BJ (cell line): ENCODE data around the gene DNAJB2. TPM values are rescaled to one million over a fixed set of nuclear protein-coding genes. Genes with fewer than 3 reads are reported as not detected.

Source experiments
- CTCF ChIA-PET: fragments of 350-600 bp; formaldehyde crosslinking; extraction: SDS; loops from one replicate; lab custom pipeline; 2021; ENCODE audit warnings: antibody characterized with exemption, inconsistent platforms; lab: Yijun Ruan, JAX
- POLR2A ChIA-PET: fragments of 300-600 bp; sonication (Branson Sonifier 250); formaldehyde crosslinking; extraction: SDS; loops from one replicate; lab custom pipeline; 2021; ENCODE audit warnings: antibody characterized with exemption; lab: Charles Lee
- DNase-seq: peaks from one replicate; pipeline ENCODE4 v3.0.0-alpha.2; 2011; ENCODE audit warnings: low read depth
- H3K27me3 ChIP-seq: 2 replicates; pipeline ENCODE4 v1.6.0; 2011; ENCODE audit warnings: low read length; ENCODE audit not compliant: control insufficient read depth, insufficient read depth
- H3K36me3 ChIP-seq: 2 replicates; pipeline ENCODE4 v1.5.1; 2011; ENCODE audit warnings: low read length; ENCODE audit not compliant: control insufficient read depth, insufficient read depth
- H3K4me3 ChIP-seq: 2 replicates; pipeline ENCODE4 v1.5.1; 2011; ENCODE audit warnings: low read depth, mild to moderate bottlenecking, control low read depth, low read length
- polyA plus RNA-seq: library from polyadenylated mRNA; depleted of rRNA; stranded (reverse); fragments of >200 nt; gene quantifications from 2 replicates; pipeline ENCODE4 v1.2.3, GENCODE V29; 2011
- TF ChIP-seq, protein P1 (sequence below): IDR thresholded peaks from 2 replicates; pipeline ENCODE4 v1.5.1; 2011; ENCODE audit warnings: low read depth, mild to moderate bottlenecking, control low read depth, inconsistent platforms, low read length, moderate library complexity; ENCODE audit not compliant: insufficient read depth

Gene DNAJB2
- polyA plus RNA-seq, 1 experiment, result 57.3 TPM

DNA sequence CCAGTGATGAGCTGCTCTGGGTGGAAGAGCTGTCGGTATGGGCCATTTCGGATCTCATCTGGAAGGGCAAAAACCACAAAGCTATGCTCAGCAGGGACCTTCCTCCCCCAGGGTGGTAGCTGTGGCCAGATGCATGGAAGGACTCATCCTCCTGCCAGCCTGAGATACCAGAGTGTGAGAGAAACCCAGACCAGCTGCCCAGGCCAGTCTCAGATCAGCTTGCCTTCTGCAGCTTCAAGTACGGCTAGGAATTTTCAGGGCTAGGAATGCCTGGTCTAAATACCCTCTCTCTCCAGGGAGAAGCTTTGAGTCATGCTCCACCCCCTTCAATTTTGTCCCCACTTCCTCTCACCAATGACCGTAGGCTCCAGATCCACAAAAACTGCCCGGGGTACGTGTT is 27.5 kb upstream of the DNAJB2 start:
- TF ChIP-seq, protein P1, sequence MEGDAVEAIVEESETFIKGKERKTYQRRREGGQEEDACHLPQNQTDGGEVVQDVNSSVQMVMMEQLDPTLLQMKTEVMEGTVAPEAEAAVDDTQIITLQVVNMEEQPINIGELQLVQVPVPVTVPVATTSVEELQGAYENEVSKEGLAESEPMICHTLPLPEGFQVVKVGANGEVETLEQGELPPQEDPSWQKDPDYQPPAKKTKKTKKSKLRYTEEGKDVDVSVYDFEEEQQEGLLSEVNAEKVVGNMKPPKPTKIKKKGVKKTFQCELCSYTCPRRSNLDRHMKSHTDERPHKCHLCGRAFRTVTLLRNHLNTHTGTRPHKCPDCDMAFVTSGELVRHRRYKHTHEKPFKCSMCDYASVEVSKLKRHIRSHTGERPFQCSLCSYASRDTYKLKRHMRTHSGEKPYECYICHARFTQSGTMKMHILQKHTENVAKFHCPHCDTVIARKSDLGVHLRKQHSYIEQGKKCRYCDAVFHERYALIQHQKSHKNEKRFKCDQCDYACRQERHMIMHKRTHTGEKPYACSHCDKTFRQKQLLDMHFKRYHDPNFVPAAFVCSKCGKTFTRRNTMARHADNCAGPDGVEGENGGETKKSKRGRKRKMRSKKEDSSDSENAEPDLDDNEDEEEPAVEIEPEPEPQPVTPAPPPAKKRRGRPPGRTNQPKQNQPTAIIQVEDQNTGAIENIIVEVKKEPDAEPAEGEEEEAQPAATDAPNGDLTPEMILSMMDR, result no peak
- ChIA-PET POLR2A (no interaction called here), CTCF (interaction anchor here (0.9 to 9.5 kb wide), 6 partner anchors 10 to 137 kb away, joined by 3 to 61 read pairs (median 5); partner anchors contain the start of genes DNAJB2 and DNPEP)
- Histone ChIP-seq H3K4me3 (no peak overlapping the region), H3K27me3 (peaks cover 3% of the 10 kb centered on the region), H3K36me3 (peaks cover 10% of the 10 kb centered on the region)
- no peak for DNase-seq

DNA sequence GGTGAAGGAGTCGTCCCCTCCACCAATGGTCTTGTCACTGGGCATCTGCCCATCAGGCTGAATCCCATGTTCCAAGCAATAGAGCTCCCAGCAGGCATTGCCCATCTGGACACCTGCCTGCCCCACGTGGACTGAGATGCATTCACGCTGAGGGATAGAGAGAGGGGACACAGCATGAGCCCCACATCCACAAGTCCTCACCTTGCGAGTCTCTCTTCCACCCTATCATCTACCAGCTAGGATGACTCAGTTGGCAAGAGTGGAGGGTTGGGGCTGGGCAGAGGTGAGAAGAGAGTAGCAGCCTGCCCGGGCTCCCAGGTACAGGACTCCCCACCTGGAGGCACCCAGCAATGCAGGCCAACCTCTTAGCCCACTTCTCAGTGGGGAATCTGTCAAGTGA is 27.1 kb upstream of the DNAJB2 start:
- DNase-seq, result no peak
- TF ChIP-seq, protein P1, result no peak
- H3K36me3 ChIP-seq, result peaks cover 10% of the 10 kb centered on the region
- ChIA-PET POLR2A (no interaction called here), CTCF (interaction anchor here (0.9 to 9.5 kb wide), 8 partner anchors 10 to 278 kb away, joined by 3 to 61 read pairs (median 4); partner anchors contain the start of genes ANKZF1, DNAJB2 and DNPEP)
- no peak overlapping the region for H3K4me3 ChIP-seq
- H3K27me3 ChIP-seq, result peaks cover 3% of the 10 kb centered on the region

DNA sequence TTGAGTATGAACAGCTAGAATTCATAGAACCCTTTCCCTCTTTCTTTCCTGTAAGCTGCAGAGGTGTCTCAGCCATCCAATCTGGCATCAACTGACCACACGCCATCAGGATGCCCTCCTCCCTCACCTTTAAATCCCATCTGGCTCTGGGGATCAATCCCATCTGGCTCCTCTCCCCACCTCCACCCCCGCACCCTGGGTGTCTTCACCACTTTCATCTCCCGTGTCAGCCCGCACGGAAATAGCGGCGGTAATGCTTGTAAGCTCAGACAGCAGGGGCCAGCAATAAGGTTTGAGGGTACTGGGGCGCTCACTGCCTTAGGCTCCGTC is 26.6 kb upstream of the DNAJB2 start:
- ChIA-PET POLR2A (interaction anchor here (0.6 kb wide), 2 partner anchors 25 to 47 kb away, joined by 5 to 7 read pairs; no protein-coding TSS in a partner anchor), CTCF (interaction anchor here (0.6 to 9.5 kb wide), 7 partner anchors 9 to 511 kb away, joined by 3 to 61 read pairs (median 5); partner anchors contain the start of genes ANKZF1 and DNAJB2)
- peak overlapping the region; percentile 52 for H3K4me3 ChIP-seq
- TF ChIP-seq, protein P1, result no peak
- H3K36me3 ChIP-seq, result peaks cover 9% of the 10 kb centered on the region
- no peak for DNase-seq
- peaks cover 3% of the 10 kb centered on the region for H3K27me3 ChIP-seq

DNA sequence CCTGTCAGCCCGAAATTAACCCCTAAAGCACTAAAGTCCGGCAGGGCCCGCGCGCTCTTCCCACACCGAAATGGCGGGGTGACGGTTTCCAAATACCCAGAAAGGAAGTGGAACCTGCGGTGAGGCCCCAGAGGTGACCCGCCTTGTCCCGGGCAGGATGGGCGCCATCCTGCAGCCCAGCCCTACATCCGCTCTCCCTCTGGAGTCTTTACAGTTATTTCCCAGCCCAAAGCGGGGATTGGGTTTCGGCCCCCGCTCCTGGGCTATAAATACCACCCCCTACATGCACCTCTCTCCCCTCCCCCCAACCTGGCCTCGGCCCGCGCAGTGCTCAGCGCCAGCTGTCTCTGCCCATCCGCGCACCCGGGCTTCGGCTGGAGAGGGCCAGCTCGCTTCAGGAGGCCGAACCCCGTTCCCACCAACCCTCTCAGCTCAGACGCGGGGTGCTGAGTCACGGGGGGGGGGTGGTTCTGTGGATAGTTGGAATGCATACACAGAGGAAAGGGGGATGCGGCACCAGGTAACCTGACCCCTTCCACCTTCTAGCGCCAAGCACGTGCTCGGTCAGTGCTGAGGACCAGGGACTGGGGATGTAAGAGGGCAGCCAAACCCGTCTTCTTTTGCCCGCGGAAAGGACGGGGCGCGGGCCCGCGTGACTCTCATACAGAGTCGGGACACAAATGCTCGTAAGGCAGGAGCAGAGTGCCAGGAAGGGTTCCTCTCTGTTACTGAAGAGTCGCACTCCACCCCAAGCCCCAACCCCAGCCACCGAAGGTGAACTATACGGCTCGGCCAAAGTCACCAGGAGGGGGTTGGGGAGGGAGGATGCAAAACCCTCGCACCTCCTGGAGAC is 26.0 kb upstream of the DNAJB2 start, which contains the start of gene TUBA4B:
Gene TUBA4B, plus strand, starts transcription at position 344 of the 853 bp plus-strand sequence. Its CDS starts 165 bp downstream, at position 509.
- peaks cover 3% of the 10 kb centered on the region for H3K27me3 ChIP-seq
- CTCF ChIA-PET, result interaction anchor here (0.6 to 9.5 kb wide), 8 partner anchors 9 to 511 kb away, joined by 3 to 61 read pairs (median 4); partner anchors contain the start of genes ANKZF1 and DNAJB2
- no peak for DNase-seq
- TF ChIP-seq, protein P1, result no peak
- peak within 1 kb of the TSS; percentile 52 for H3K4me3 ChIP-seq
- POLR2A ChIA-PET, result interaction anchor here (0.6 kb wide), 3 partner anchors 24 to 165 kb away, joined by 4 to 7 read pairs (median 5); partner anchors contain the start of gene DES
- H3K36me3 ChIP-seq, result peaks cover 3% of the 10 kb centered on the region
